Natural killer cell (primary cell): Measurements from ENCODE around the gene ABCG1. TPM values are rescaled to one million over a fixed set of nuclear protein-coding genes. Genes with fewer than 3 reads are reported as not detected.

ENCODE experiments used
- ATAC-seq, 3 donors: fragments of 150-1000 bp in 2 of 3; fragments of 200-7000 bp in 1 of 3; cut with Tn5 transposase; 1 replicate in 1 of 3; 2 replicates in 2 of 3; pipeline ENCODE4 v1.10.0; 2021; ENCODE audit warnings: mild to moderate bottlenecking in 2 of 3, moderate library complexity in 2 of 3
- DNase-seq, 2 donors: peaks; one replicate each; pipeline versions ENCODE4 v3.0.0 to v3.0.0-alpha.2; 2013 to 2021; ENCODE audit warnings: mixed read lengths in 1 of 2
- H3K27ac ChIP-seq: one replicate; pipeline ENCODE4 v1.5.1; 2013; ENCODE audit warnings: mild to moderate bottlenecking, low read length
- H3K27me3 ChIP-seq: one replicate; pipeline ENCODE4 v1.6.1; 2013; ENCODE audit warnings: low read length; ENCODE audit not compliant: control insufficient read depth, insufficient read depth
- H3K36me3 ChIP-seq: one replicate; pipeline ENCODE4 v1.6.1; 2013; ENCODE audit warnings: low read length; ENCODE audit not compliant: control insufficient read depth, insufficient read depth
- H3K4me1 ChIP-seq: one replicate; pipeline ENCODE4 v1.6.1; 2013; ENCODE audit warnings: low read length; ENCODE audit not compliant: control insufficient read depth, insufficient read depth
- H3K4me3 ChIP-seq: one replicate; pipeline ENCODE4 v1.5.1; 2013; ENCODE audit warnings: low read length
- H3K9me3 ChIP-seq: one replicate; pipeline ENCODE4 v1.6.1; 2013; ENCODE audit warnings: low read length; ENCODE audit not compliant: control insufficient read depth, insufficient read depth
- H3K27ac Mint-ChIP-seq, 2 donors: one replicate each; pipeline ENCODE4 v1.8.0; 2022; ENCODE audit warnings: mild to moderate bottlenecking in 2 of 2, mixed read lengths in 2 of 2, moderate library complexity in 1 of 2
- H3K27me3 Mint-ChIP-seq, 2 donors: one replicate each; pipeline ENCODE4 v1.8.0; 2022; ENCODE audit warnings: low read depth in 2 of 2, mixed read lengths in 2 of 2
- H3K36me3 Mint-ChIP-seq: one replicate; pipeline ENCODE4 v1.8.0; 2022; ENCODE audit warnings: mixed read lengths
- H3K4me1 Mint-ChIP-seq, 2 donors: one replicate each; pipeline ENCODE4 v1.8.0; 2022; ENCODE audit warnings: mixed read lengths in 2 of 2
- H3K4me3 Mint-ChIP-seq: one replicate; pipeline ENCODE4 v1.8.0; 2022; ENCODE audit warnings: mild to moderate bottlenecking, moderate library complexity, mixed read lengths
- H3K9me3 Mint-ChIP-seq, 2 donors: one replicate each; pipeline ENCODE4 v1.8.0; 2022; ENCODE audit warnings: mixed read lengths in 2 of 2
- CTCF ChIP-seq: fragments of 200-600 bp; IDR thresholded peaks from one replicate; pipeline ENCODE4 v1.8.0; 2022; ENCODE audit warnings: antibody characterized with exemption
- WGBS: methylation state at CpG from one replicate; pipeline ENCODE4 v1.1.7; 2013; ENCODE audit warnings: missing lambda C conversion rate; ENCODE audit not compliant: insufficient coverage; 5-methylcytosine and 5-hydroxymethylcytosine counted together
- intact Hi-C: fragments of 100-400 bp; cut with micrococcal nuclease; formaldehyde crosslinking; loops from one replicate; pipeline ENCODE4 v1.14.2; 2022
- total RNA-seq, 4 donors: library from RNA; stranded (reverse); fragments of 120-200 nt in 1 of 4; gene quantifications; one replicate each; pipeline versions ENCODE4 v1.2.3 to v1.2.4, GENCODE V29; 2013 to 2022

ABCG1 gene
- total RNA-seq, 3 donors from 2014 or later (not counting 1 experiment from before 2014, with no cell fraction given), result 10.4 to 14.7 (median 13.8) TPM

GRCh38 chr21:42343556-42343955 lies 124.6 kb downstream of the ABCG1 start:
- no peaks in the 10 kb centered on the region for H3K4me1 Mint-ChIP-seq
- H3K36me3 Mint-ChIP-seq, result no peaks in the 10 kb centered on the region
- Histone ChIP-seq H3K4me1 (no peaks in the 10 kb centered on the region), H3K4me3 (no peak overlapping the region), H3K36me3 (no peaks in the 10 kb centered on the region), H3K27ac (no peak overlapping the region), H3K9me3 (no peaks in the 10 kb centered on the region), H3K27me3 (no peaks in the 10 kb centered on the region)
- no peak overlapping the region for H3K4me3 Mint-ChIP-seq
- peaks cover 0 to 14% of the 10 kb centered on the region in 2 donors for H3K27me3 Mint-ChIP-seq
- no peak for ATAC-seq
- no peaks in the 10 kb centered on the region for H3K9me3 Mint-ChIP-seq
- DNase-seq, result no peak
- no peak for TF ChIP-seq CTCF
- no peak overlapping the region for H3K27ac Mint-ChIP-seq
- intact Hi-C loops, result no loop called here
- WGBS, result 86% methylated on average over 6 of the region's 6 CpGs

- H3K4me1 ChIP-seq, result no peaks in the 10 kb centered on the region
- Mint-ChIP-seq H3K4me3 (no peak overlapping the region), H3K4me1 (no peaks in the 10 kb centered on the region), H3K27ac (no peak overlapping the region), H3K9me3 (no peaks in the 10 kb centered on the region), H3K27me3 (peaks cover 0 to 12% of the 10 kb centered on the region in 2 donors), H3K36me3 (no peaks in the 10 kb centered on the region)
- DNase-seq (no peak), ATAC-seq (no peak)
- TF ChIP-seq CTCF, result no peak
- H3K9me3 ChIP-seq, result no peaks in the 10 kb centered on the region
- no peak overlapping the region for H3K27ac ChIP-seq
- 88% methylated on average over 11 of the region's 11 CpGs for WGBS
- H3K4me3 ChIP-seq, result no peak overlapping the region
- no peaks in the 10 kb centered on the region for H3K27me3 ChIP-seq
- intact Hi-C loops, result no loop called here
- H3K36me3 ChIP-seq, result no peaks in the 10 kb centered on the region
Observed at GRCh38 chr21:42343963-42344510, 125.1 kb downstream of the ABCG1 start.

- ATAC-seq (no peak), DNase-seq (no peak)
- no peaks in the 10 kb centered on the region for H3K9me3 Mint-ChIP-seq
- TF ChIP-seq CTCF, result no peak
- Histone ChIP-seq H3K27me3 (no peaks in the 10 kb centered on the region), H3K9me3 (no peaks in the 10 kb centered on the region), H3K4me1 (no peaks in the 10 kb centered on the region), H3K4me3 (no peak overlapping the region), H3K36me3 (no peaks in the 10 kb centered on the region), H3K27ac (no peak overlapping the region)
- H3K27me3 Mint-ChIP-seq, result peaks cover 0 to 12% of the 10 kb centered on the region in 2 donors
- no peak overlapping the region for H3K27ac Mint-ChIP-seq
- no peaks in the 10 kb centered on the region for H3K36me3 Mint-ChIP-seq
- 74% methylated on average over 4 of the region's 4 CpGs for WGBS
- no peaks in the 10 kb centered on the region for H3K4me1 Mint-ChIP-seq
- no peak overlapping the region for H3K4me3 Mint-ChIP-seq
- intact Hi-C loops, result no loop called here
Observed at GRCh38 chr21:42344631-42345030, 125.7 kb downstream of the ABCG1 start.

GRCh38 chr21:42346441-42346840 lies 127.5 kb downstream of the ABCG1 start:
- no peaks in the 10 kb centered on the region for H3K9me3 Mint-ChIP-seq
- H3K4me3 ChIP-seq, result no peak overlapping the region
- intact Hi-C loops, result no loop called here
- H3K27me3 ChIP-seq, result no peaks in the 10 kb centered on the region
- DNase-seq, result no peak
- ATAC-seq, result no peak
- H3K4me1 ChIP-seq, result no peaks in the 10 kb centered on the region
- no peaks in the 10 kb centered on the region for H3K9me3 ChIP-seq
- H3K4me3 Mint-ChIP-seq, result no peak overlapping the region
- no peak overlapping the region for H3K27ac ChIP-seq
- no peak overlapping the region for H3K27ac Mint-ChIP-seq
- H3K36me3 Mint-ChIP-seq, result no peaks in the 10 kb centered on the region
- peaks cover 0 to 6% of the 10 kb centered on the region in 2 donors for H3K27me3 Mint-ChIP-seq
- no peaks in the 10 kb centered on the region for H3K36me3 ChIP-seq
- H3K4me1 Mint-ChIP-seq, result no peaks in the 10 kb centered on the region
- WGBS, result 90% methylated on average over 9 of the region's 9 CpGs
- TF ChIP-seq CTCF, result no peak
